Psoas muscle (tissue), 8 donors: ENCODE results near the gene THRB. TPM values are rescaled to one million over a fixed set of nuclear protein-coding genes. Genes with fewer than 3 reads are reported as not detected.

Source experiments
- ATAC-seq, 4 donors: fragments of 200-7000 bp; cut with Tn5 transposase; one replicate each; pipeline ENCODE4 v1.9.1; 2020; ENCODE audit warnings: moderate library complexity in 3 of 4, mild to moderate bottlenecking in 2 of 4
- DNase-seq, 2 donors: peaks; one replicate each; pipeline ENCODE4 v3.0.0-alpha.2; 2020
- H3K27ac ChIP-seq: fragments of 200-600 bp; one replicate; pipeline ENCODE4 v1.8.0; 2022
- H3K27me3 ChIP-seq, 3 donors: fragments of 200-600 bp in 1 of 3; one replicate each; pipeline versions ENCODE4 v1.6.1 to v1.8.0; 2013 to 2022; ENCODE audit warnings: low read length in 2 of 3, mild to moderate bottlenecking in 2 of 3, moderate library complexity in 1 of 3; ENCODE audit not compliant: insufficient read depth in 3 of 3
- H3K36me3 ChIP-seq, 2 donors: fragments of 200-600 bp in 1 of 2; one replicate each; pipeline versions ENCODE4 v1.6.1 to v1.8.0; 2013 to 2022; ENCODE audit warnings: low read depth in 1 of 2, mild to moderate bottlenecking in 1 of 2, moderate library complexity in 1 of 2; ENCODE audit not compliant: insufficient read depth in 1 of 2
- H3K4me1 ChIP-seq: fragments of 200-600 bp; one replicate; pipeline ENCODE4 v1.8.0; 2022
- H3K4me3 ChIP-seq: fragments of 200-600 bp; one replicate; pipeline ENCODE4 v1.8.0; 2022; ENCODE audit warnings: mild to moderate bottlenecking
- H3K9me3 ChIP-seq: fragments of 200-600 bp; one replicate; pipeline ENCODE4 v1.8.0; 2022
- CTCF ChIP-seq: fragments of 200-600 bp; IDR thresholded peaks from one replicate; pipeline ENCODE4 v1.8.0; 2022; ENCODE audit warnings: antibody characterized with exemption
- WGBS, 3 donors: extraction: QIAGEN DNeasy Blood & Tissue Kit; methylation state at CpG; one replicate each; pipeline versions ENCODE4 v1.1.6 to v1.1.7; 2013; 5-methylcytosine and 5-hydroxymethylcytosine counted together
- intact Hi-C, 2 donors: fragments of 100-400 bp; cut with DNase I; formaldehyde crosslinking; loops; one replicate each; pipeline versions ENCODE4 v1.11.0 to v1.14.2; 2022
- polyA plus RNA-seq, 3 donors: library from polyadenylated mRNA; stranded (reverse); fragments of 200-250 nt; gene quantifications; one replicate each; pipeline ENCODE4 v1.2.3, GENCODE V29; 2013
- total RNA-seq, 4 donors: library from RNA; stranded (reverse); fragmentation: NEBNext Ultra II Directional in 2 of 4; extraction: Animal tissue kit (Norgen Biotek cat#: 25700) in 2 of 4; gene quantifications; one replicate each; pipeline versions ENCODE4 v1.2.1 to v1.2.4, GENCODE V29; 2021 to 2023
- donor health status: healthy with polysubstance abuse.
- donor health status: DM: no; HTN: no; CAD: no; lungs with moderate emphysema.
- donor health status: Bipolar disorder and iron deficiency.
- donor health status: healthy.
- donor health status: DM: yes; HTN: yes; CAD: no.
- donor health status: DM: no; HTN: no; CAD: no.
- donor health status: DM: no; HTN: no; CAD: no.
- donor health status: DM: yes; HTN: yes; CAD: no.

The THRB gene
- total and polyA plus RNA-seq, 7 donors: 11.5 to 38.6 (median 31.4) TPM

GRCh38 chr3:24343084-24343783 lies 151.4 kb downstream of the THRB start:
- no peak for DNase-seq
- Histone ChIP-seq H3K9me3 (no peaks in the 10 kb centered on the region), H3K4me3 (no peak overlapping the region), H3K36me3 (no peaks in the 10 kb centered on the region), H3K27ac (no peak overlapping the region), H3K4me1 (peaks cover 31% of the 10 kb centered on the region), H3K27me3 (no peaks in the 10 kb centered on the region)
- WGBS, 3 donors: 86 to 94% (median 91%) methylated on average over 3 of the region's 3 CpGs
- intact Hi-C loops: no loop called here
- no peak for TF ChIP-seq CTCF
- no peak for ATAC-seq

- Histone ChIP-seq H3K9me3 (no peaks in the 10 kb centered on the region), H3K27ac (no peak overlapping the region), H3K4me1 (peaks cover 31% of the 10 kb centered on the region), H3K36me3 (no peaks in the 10 kb centered on the region), H3K4me3 (no peak overlapping the region), H3K27me3 (no peaks in the 10 kb centered on the region)
- no peak for DNase-seq
- intact Hi-C loops: no loop called here
- ATAC-seq: peak in 2 of 4 donors; percentile 27 to 30
- no peak for TF ChIP-seq CTCF
- 91 to 97% (median 93%) methylated on average over 4 of the region's 4 CpGs for WGBS, 3 donors
Measured at GRCh38 chr3:24342275-24342674, 152.4 kb downstream of the THRB start.

- Histone ChIP-seq H3K36me3 (no peaks in the 10 kb centered on the region), H3K4me3 (no peak overlapping the region), H3K27ac (no peak overlapping the region), H3K27me3 (no peaks in the 10 kb centered on the region), H3K4me1 (peaks cover 31% of the 10 kb centered on the region), H3K9me3 (no peaks in the 10 kb centered on the region)
- intact Hi-C loops: no loop called here
- ATAC-seq: peak in 3 of 4 donors; percentile 56 to 83 (median 82)
- no peak for DNase-seq
- no peak for TF ChIP-seq CTCF
Measured at GRCh38 chr3:24341668-24342067, 153.0 kb downstream of the THRB start.

- no peak for TF ChIP-seq CTCF
- WGBS, 3 donors: 78 to 84% (median 83%) methylated on average over 4 of the region's 4 CpGs
- Histone ChIP-seq H3K27me3 (no peaks in the 10 kb centered on the region), H3K4me3 (no peak overlapping the region), H3K4me1 (peaks cover 31% of the 10 kb centered on the region), H3K36me3 (no peaks in the 10 kb centered on the region), H3K27ac (no peak overlapping the region), H3K9me3 (no peaks in the 10 kb centered on the region)
- ATAC-seq (no peak), DNase-seq (no peak)
- intact Hi-C loops: no loop called here
Measured at GRCh38 chr3:24340966-24341365, 153.7 kb downstream of the THRB start.

- 67 to 92% (median 77%) methylated on average over 1 of the region's 1 CpG for WGBS, 3 donors
- no peak for TF ChIP-seq CTCF
- Histone ChIP-seq H3K4me1 (peaks cover 26% of the 10 kb centered on the region), H3K36me3 (peaks cover 0 to 7% of the 10 kb centered on the region in 2 donors), H3K4me3 (no peak overlapping the region), H3K9me3 (no peaks in the 10 kb centered on the region), H3K27ac (no peak overlapping the region), H3K27me3 (no peaks in the 10 kb centered on the region)
- ATAC-seq (no peak), DNase-seq (no peak)
- intact Hi-C loops: no loop called here
Measured at GRCh38 chr3:24340161-24340560, 154.5 kb downstream of the THRB start.
